H1 (cell line): ENCODE measurements around the gene CPA1. TPM values are rescaled to one million over a fixed set of nuclear protein-coding genes. Genes with fewer than 3 reads are reported as not detected.

Experiments
- CTCF ChIA-PET: fragments of 300-600 bp; sonication (Branson Sonifier 250); formaldehyde crosslinking; loops from one replicate; lab custom pipeline; 2021; ENCODE audit not compliant: partially characterized antibody; lab: Charles Lee
- POLR2A ChIA-PET: fragments of 300-600 bp; sonication (Branson Sonifier 250); formaldehyde crosslinking; loops from one replicate; lab custom pipeline; 2021; ENCODE audit warnings: inconsistent platforms; ENCODE audit not compliant: partially characterized antibody; lab: Charles Lee
- DNase-seq, 2 experiments: peaks; one replicate each; pipeline versions ENCODE4 v3.0.0 to v3.0.0-alpha.2; 2010 to 2022; ENCODE audit warnings: low spot score in 2 of 2, low read depth in 1 of 2, mixed read lengths in 1 of 2
- FAIRE-seq: peaks from 2 replicates; lab custom pipeline; 2011; peaks lifted over from hg19 to GRCh38; lab: Jason Lieb, UNC
- H2AFZ ChIP-seq: 2 replicates; pipeline ENCODE4 v1.8.1; 2012; ENCODE audit warnings: low read length, inconsistent platforms
- H2AK5ac ChIP-seq: 2 replicates; pipeline ENCODE4 v1.6.1; 2013; ENCODE audit warnings: low read depth, low read length
- H2BK120ac ChIP-seq: replicated peaks from 2 replicates; pipeline ENCODE3; 2013; ENCODE audit warnings: low read depth, low read length, inconsistent platforms
- H2BK12ac ChIP-seq: 2 replicates; pipeline ENCODE4 v1.6.1; 2013; ENCODE audit warnings: low read depth, low read length
- H2BK15ac ChIP-seq: 2 replicates; pipeline ENCODE4 v1.6.1; 2013; ENCODE audit warnings: low read length
- H2BK20ac ChIP-seq: 2 replicates; pipeline ENCODE4 v1.6.1; 2013; ENCODE audit warnings: low read length
- H2BK5ac ChIP-seq: 2 replicates; pipeline ENCODE4 v1.6.1; 2013; ENCODE audit warnings: low read depth, low read length
- H3K14ac ChIP-seq: 2 replicates; pipeline ENCODE4 v1.6.1; 2013; ENCODE audit warnings: inconsistent platforms; ENCODE audit not compliant: insufficient read length
- H3K18ac ChIP-seq: 2 replicates; pipeline ENCODE4 v1.6.1; 2013; ENCODE audit warnings: low read length; ENCODE audit errors: extremely low read depth
- H3K23ac ChIP-seq: 2 replicates; pipeline ENCODE4 v1.6.1; 2013; ENCODE audit warnings: inconsistent platforms; ENCODE audit not compliant: insufficient read length
- H3K23me2 ChIP-seq: 2 replicates; pipeline ENCODE4 v1.6.1; 2013; ENCODE audit warnings: low read depth, low read length
- H3K27ac ChIP-seq: 2 replicates; pipeline ENCODE4 v1.6.1; 2011; ENCODE audit warnings: low read depth, low read length, inconsistent platforms
- H3K27me3 ChIP-seq, 4 experiments: replicated peaks in 1 of 4; 1 replicate in 1 of 4; 2 replicates in 3 of 4; pipeline versions ENCODE4 v1.6.1 to v1.8.1; 2011 to 2013; ENCODE audit warnings: low read length in 3 of 4, mild to moderate bottlenecking in 3 of 4, inconsistent platforms in 2 of 4, mixed read lengths in 2 of 4, moderate library complexity in 1 of 4; ENCODE audit not compliant: control insufficient read depth in 3 of 4, insufficient read depth in 3 of 4; ENCODE audit errors: extremely low read depth in 1 of 4
- H3K36me3 ChIP-seq, 4 experiments: 2 replicates each; pipeline versions ENCODE4 v1.6.1 to v1.8.1; 2011 to 2013; ENCODE audit warnings: mild to moderate bottlenecking in 4 of 4, low read length in 3 of 4, moderate library complexity in 2 of 4, control low read depth in 1 of 4, inconsistent platforms in 1 of 4; ENCODE audit not compliant: insufficient read depth in 4 of 4, control insufficient read depth in 2 of 4
- H3K4ac ChIP-seq: replicated peaks from 2 replicates; pipeline ENCODE3; 2013; ENCODE audit warnings: low read length, low read depth, mixed read lengths, inconsistent platforms; ENCODE audit not compliant: insufficient read length
- H3K4me1 ChIP-seq, 4 experiments: replicated peaks in 1 of 4; 1 replicate in 1 of 4; 2 replicates in 3 of 4; pipeline versions ENCODE4 v1.6.1 to v1.8.1; 2011 to 2013; ENCODE audit warnings: low read length in 3 of 4, inconsistent platforms in 2 of 4, mixed read lengths in 1 of 4; ENCODE audit not compliant: insufficient read depth in 4 of 4, control insufficient read depth in 3 of 4
- H3K4me2 ChIP-seq, 2 experiments: 2 replicates each; pipeline versions ENCODE4 v1.6.1 to v1.8.1; 2011 to 2013; ENCODE audit warnings: low read depth in 2 of 2, low read length in 2 of 2, control low read depth in 1 of 2, inconsistent platforms in 1 of 2, mild to moderate bottlenecking in 1 of 2; ENCODE audit not compliant: insufficient read depth in 1 of 2
- H3K4me3 ChIP-seq, 4 experiments: fragments of 200-600, 300-600 bp in 1 of 4; sonication (generic), shearing (Covaris generic), sonication (Bioruptor Twin) in 1 of 4; 2 replicates each; pipeline versions ENCODE4 v1.5.1 to v1.8.1; 2011 to 2016; ENCODE audit warnings: low read length in 4 of 4, low read depth in 3 of 4, control low read depth in 2 of 4, inconsistent platforms in 2 of 4, mild to moderate bottlenecking in 2 of 4, mixed read lengths in 1 of 4, moderate library complexity in 1 of 4; ENCODE audit not compliant: insufficient read depth in 2 of 4; ENCODE audit errors: extremely low read depth in 1 of 4
- H3K56ac ChIP-seq: replicated peaks from 2 replicates; pipeline ENCODE3; 2013; ENCODE audit warnings: low read depth, mild to moderate bottlenecking, mixed read lengths, low read length, inconsistent platforms; ENCODE audit not compliant: insufficient read length
- H3K79me1 ChIP-seq: 2 replicates; pipeline ENCODE4 v1.6.1; 2013; ENCODE audit warnings: low read depth, low read length, control low read depth
- H3K79me2 ChIP-seq, 2 experiments: 2 replicates each; pipeline versions ENCODE4 v1.6.1 to v1.8.1; 2012 to 2013; ENCODE audit warnings: low read length in 2 of 2, mild to moderate bottlenecking in 2 of 2, inconsistent platforms in 1 of 2; ENCODE audit not compliant: insufficient read depth in 2 of 2, control insufficient read depth in 1 of 2
- H3K9ac ChIP-seq, 4 experiments: replicated peaks in 1 of 4; 1 replicate in 1 of 4; 2 replicates in 3 of 4; pipeline versions ENCODE4 v1.6.1 to v1.8.1; 2011 to 2013; ENCODE audit warnings: low read depth in 3 of 4, low read length in 3 of 4, control low read depth in 2 of 4, mild to moderate bottlenecking in 2 of 4, moderate library complexity in 2 of 4, inconsistent platforms in 1 of 4; ENCODE audit errors: extremely low read depth in 1 of 4
- H3K9me3 ChIP-seq, 2 experiments: 2 replicates each; pipeline versions ENCODE4 v1.6.1 to v1.8.1; 2012 to 2013; ENCODE audit warnings: mild to moderate bottlenecking in 2 of 2, moderate library complexity in 2 of 2, control low read depth in 1 of 2, inconsistent platforms in 1 of 2, low read depth in 1 of 2, low read length in 1 of 2, mixed read lengths in 1 of 2; ENCODE audit not compliant: insufficient read depth in 2 of 2
- H4K20me1 ChIP-seq, 2 experiments: replicated peaks in 1 of 2; 2 replicates each; pipeline versions ENCODE3 to v1.8.1; 2011 to 2013; ENCODE audit warnings: inconsistent platforms in 2 of 2, low read length in 2 of 2, mild to moderate bottlenecking in 1 of 2; ENCODE audit not compliant: insufficient read depth in 2 of 2, control insufficient read depth in 1 of 2
- H4K5ac ChIP-seq: 2 replicates; pipeline ENCODE4 v1.6.1; 2013; ENCODE audit warnings: low read length, low read depth, mixed read lengths, inconsistent platforms; ENCODE audit not compliant: insufficient read length
- H4K8ac ChIP-seq: 2 replicates; pipeline ENCODE4 v1.8.0; 2013; ENCODE audit warnings: mild to moderate bottlenecking, moderate library complexity, low read length, inconsistent platforms; ENCODE audit not compliant: insufficient read depth; ENCODE audit errors: extremely low read depth
- H4K91ac ChIP-seq: replicated peaks from 2 replicates; pipeline ENCODE3; 2013; ENCODE audit warnings: low read length, mixed read lengths, inconsistent platforms; ENCODE audit not compliant: insufficient read length
- ATF2 ChIP-seq: IDR thresholded peaks from 2 replicates; pipeline ENCODE4 v1.6.1; 2012; ENCODE audit warnings: low read length, inconsistent platforms
- CREB1 ChIP-seq: IDR thresholded peaks from 2 replicates; pipeline ENCODE4 v1.6.1; 2012; ENCODE audit warnings: inconsistent platforms
- CTBP2 ChIP-seq: IDR thresholded peaks from 2 replicates; pipeline ENCODE4 v1.7.0; 2011; ENCODE audit warnings: borderline replicate concordance, mild to moderate bottlenecking, moderate library complexity, mixed read lengths, low read length; ENCODE audit not compliant: insufficient read depth, insufficient read length
- FOSL1 ChIP-seq: IDR thresholded peaks from 2 replicates; pipeline ENCODE4 v1.6.1; 2011; ENCODE audit warnings: mild to moderate bottlenecking, low read depth, low read length, moderate library complexity; ENCODE audit not compliant: insufficient read depth
- HDAC6 ChIP-seq: IDR thresholded peaks from one replicate; pipeline ENCODE4 v1.7.1; 2012; ENCODE audit warnings: low read depth, mild to moderate bottlenecking, inconsistent platforms, low read length, moderate library complexity
- PHF8 ChIP-seq: fragments of 200-600 bp; sonication (generic); conservative IDR thresholded peaks from 2 replicates; pipeline ENCODE4 v1.7.1; 2012; ENCODE audit warnings: low read depth, mild to moderate bottlenecking, inconsistent platforms, low read length, moderate library complexity
- SAP30 ChIP-seq: fragments of 300-600 bp; sonication (generic); IDR thresholded peaks from 2 replicates; pipeline ENCODE4 v1.7.1; 2012; ENCODE audit warnings: low read length, moderate library complexity, mild to moderate bottlenecking, inconsistent platforms; ENCODE audit not compliant: insufficient read depth, insufficient replicate concordance
- SIN3A ChIP-seq, 2 experiments: IDR thresholded peaks in 1 of 2; conservative IDR thresholded peaks in 1 of 2; 2 replicates each; pipeline ENCODE4 v1.6.1; 2011 to 2012; ENCODE audit warnings: low read length in 2 of 2, improper control_type of control experiment in 1 of 2, low read depth in 1 of 2, mild to moderate bottlenecking in 1 of 2
- SP4 ChIP-seq: IDR thresholded peaks from 2 replicates; pipeline ENCODE4 v1.6.1; 2012; ENCODE audit warnings: low read length, inconsistent platforms
- SRF ChIP-seq: IDR thresholded peaks from 2 replicates; pipeline ENCODE4 v1.6.1; 2011; ENCODE audit warnings: mild to moderate bottlenecking, low read depth, low read length, moderate library complexity
- TCF12 ChIP-seq: IDR thresholded peaks from 2 replicates; pipeline ENCODE4 v1.6.1; 2011; ENCODE audit warnings: low read depth, mild to moderate bottlenecking, low read length
- WGBS, 2 experiments: shearing (Covaris generic) in 1 of 2; methylation state at CpG; one replicate each; pipeline versions ENCODE4 v1.1.6 to v1.1.7; 2013 to 2015; ENCODE audit warnings: low lambda C conversion rate in 2 of 2, mixed read lengths in 2 of 2, inconsistent platforms in 1 of 2, low coverage in 1 of 2, missing lambda C conversion rate in 1 of 2; ENCODE audit not compliant: insufficient replicate concordance in 2 of 2, insufficient coverage in 1 of 2, insufficient read length in 1 of 2; ENCODE audit errors: extremely low coverage in 1 of 2, missing lambda C conversion rate in 1 of 2; 5-methylcytosine and 5-hydroxymethylcytosine counted together
- polyA plus RNA-seq, 7 experiments: library from polyadenylated mRNA; depleted of rRNA in 3 of 7; stranded (reverse) in 5 of 7; unstranded in 2 of 7; fragments of >200 nt in 5 of 7; fragments of 200-250 nt in 2 of 7; gene quantifications; 1 replicate in 5 of 7; 2 replicates in 1 of 7; 4 replicates in 1 of 7; pipeline versions ENCODE4 v1.2.1 to v1.2.3, GENCODE V29; 2011 to 2013; ENCODE audit warnings: missing spikeins in 2 of 7, mixed read lengths in 2 of 7
- total RNA-seq: library from RNA; stranded (reverse); fragmentation: NEBNext Ultra II Directional; extraction: Animal tissue kit (Norgen Biotek cat#: 25700); gene quantifications from 2 replicates; pipeline ENCODE4 v1.2.1, GENCODE V29; 2021

Gene CPA1
- total and polyA plus RNA-seq, 2 of the 8 experiments (the other 6 are each of a cell fraction or from before 2014, with no cell fraction given): not detected

- Histone ChIP-seq H2BK12ac (no peak overlapping the region), H3K79me2 (no peaks in the 10 kb centered on the region), H4K8ac (no peak overlapping the region), H3K14ac (no peak overlapping the region), H3K4ac (no peak overlapping the region), H4K91ac (no peak overlapping the region), H3K4me3 (no peak overlapping the region), H4K20me1 (no peaks in the 10 kb centered on the region), H3K4me2 (no peak overlapping the region), H2BK20ac (no peak overlapping the region), H3K79me1 (no peaks in the 10 kb centered on the region), H2AFZ (no peak overlapping the region)
- no peak for FAIRE-seq
- CTCF ChIA-PET: no interaction called here
- TF ChIP-seq SAP30 (no peak), CTBP2 (no peak), TCF12 (no peak), SIN3A (conservative IDR thresholded peaks at IDR 0.05 in 1 of 2, IDR thresholded peaks at IDR 0.05 in 1 of 2; ENCODE audit: low read depth in 1 of 2, low read length in 2 of 2) (no peak), SRF (no peak), ATF2 (no peak), FOSL1 (no peak), PHF8 (no peak), CREB1 (no peak), HDAC6 (no peak), SP4 (no peak)
- TF ChIP-seq, all 59 proteins: peak for 0
- H2AK5ac ChIP-seq: no peak overlapping the region
- H3K36me3 ChIP-seq: no peaks in the 10 kb centered on the region
- no peaks in the 10 kb centered on the region for H3K9me3 ChIP-seq
- no peaks in the 10 kb centered on the region for H3K27me3 ChIP-seq
- H3K9ac ChIP-seq: no peak overlapping the region
- no peaks in the 10 kb centered on the region for H3K4me1 ChIP-seq
- H2BK120ac ChIP-seq: no peak overlapping the region
- no peak overlapping the region for H3K23ac ChIP-seq
- no peak overlapping the region for H4K5ac ChIP-seq
- H3K23me2 ChIP-seq: no peaks in the 10 kb centered on the region
- POLR2A ChIA-PET: no interaction called here
- H3K56ac ChIP-seq: no peak overlapping the region
- H2BK15ac ChIP-seq: no peak overlapping the region
- 83% methylated on average over 1 of the region's 1 CpG; no CpG with 5 or more reads in 1 of the 2 experiments for WGBS, 2 experiments
- H3K18ac ChIP-seq: no peak overlapping the region
- no peak for DNase-seq
- no peak overlapping the region for H3K27ac ChIP-seq
- H2BK5ac ChIP-seq: no peak overlapping the region
Observed at GRCh38 chr7:130401101-130401500, 20.8 kb downstream of the CPA1 start.
